CD4-positive, alpha-beta T cell treated with Interferon alpha-2 for 1 hour (primary cell): ENCODE measurements around the gene GFRA1.
"Not testable (repeated sequence)": the region's sequence is repeated elsewhere in the genome, so short reads cannot be mapped to it uniquely, and the experiment has no call there.

Experiments used
- DNase-seq, 2 donors: peaks; one replicate each; pipeline ENCODE4 v3.0.0-alpha.2; 2020 to 2022

Gene GFRA1

DNA sequence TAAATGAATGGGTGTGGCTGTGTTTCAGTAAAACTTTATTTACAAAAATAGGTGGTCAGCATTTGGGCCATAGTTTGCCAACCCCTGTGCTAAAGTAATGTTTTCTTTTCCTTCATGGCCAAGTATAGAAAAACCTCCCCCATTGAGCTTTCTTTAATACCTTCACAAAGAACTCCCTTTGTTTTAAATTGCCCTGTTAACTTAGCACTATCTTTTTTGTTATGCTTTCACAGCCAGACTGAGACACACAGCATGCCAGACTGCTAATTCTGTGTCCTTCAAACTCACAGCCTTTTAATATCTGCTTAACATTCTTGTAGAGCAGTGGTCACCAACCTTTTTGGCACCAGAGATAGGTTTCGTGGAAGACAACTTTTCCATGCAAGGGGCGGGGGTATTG, 78.0 kb downstream of the GFRA1 start:
- no peak for DNase-seq

DNA sequence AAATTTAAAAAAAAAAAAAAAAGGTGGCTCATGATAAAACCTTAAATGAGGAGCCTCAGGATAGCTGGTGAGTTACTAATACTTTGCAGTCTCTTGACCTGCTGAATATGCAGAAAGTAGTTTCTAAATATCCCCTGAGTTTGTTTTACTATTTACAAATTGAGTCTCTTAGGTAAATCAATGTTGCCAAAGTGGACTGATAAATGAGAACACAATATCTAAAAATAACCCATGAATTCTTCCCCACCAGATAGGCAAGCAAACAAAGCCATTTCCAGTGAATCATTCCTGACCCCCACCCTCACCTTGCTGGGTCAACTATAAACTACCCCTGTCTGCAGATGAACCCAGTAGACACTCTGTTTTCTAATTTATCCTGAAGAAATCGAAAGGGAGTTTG, 78.9 kb downstream of the GFRA1 start:
- DNase-seq: no peak

DNA sequence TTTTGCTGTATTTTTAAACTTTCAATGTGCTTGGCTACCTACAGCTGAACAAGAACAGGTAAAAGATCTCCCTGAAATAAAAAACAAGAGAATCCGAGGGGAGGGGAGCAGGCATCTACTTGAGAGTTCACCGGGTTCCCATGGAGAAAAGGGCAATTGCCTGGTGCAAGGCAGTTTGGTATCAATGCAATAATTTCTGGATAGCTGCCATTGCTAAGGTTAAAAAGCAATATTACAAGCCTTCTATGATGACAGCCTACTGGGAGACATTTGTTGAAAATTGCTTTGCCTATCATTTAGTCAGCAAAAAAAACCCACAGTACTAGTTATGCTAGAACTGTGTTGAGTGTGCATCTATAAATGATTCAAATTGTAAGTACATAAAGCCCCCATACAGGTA, 82.1 kb downstream of the GFRA1 start:
- DNase-seq: no peak

DNA sequence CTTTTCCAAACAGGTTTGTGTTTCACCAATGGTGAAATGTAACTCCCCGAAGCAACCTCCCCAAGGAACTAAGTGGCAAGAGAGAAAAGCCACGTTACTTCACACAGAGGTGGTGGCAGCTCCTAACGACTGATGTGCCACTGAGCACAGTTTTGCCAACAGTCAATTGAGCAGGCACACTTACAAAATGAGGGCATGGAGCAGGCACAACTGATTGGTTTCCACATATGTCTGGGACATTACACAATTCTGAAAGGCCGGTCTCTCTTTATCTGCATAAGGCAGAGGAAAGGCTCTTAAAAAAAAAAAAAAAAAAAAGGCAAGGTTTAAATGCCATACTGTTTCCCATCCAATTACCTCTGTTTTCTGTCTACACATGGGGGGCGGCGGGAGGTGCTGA, 86.7 kb downstream of the GFRA1 start:
- no peak for DNase-seq

DNA sequence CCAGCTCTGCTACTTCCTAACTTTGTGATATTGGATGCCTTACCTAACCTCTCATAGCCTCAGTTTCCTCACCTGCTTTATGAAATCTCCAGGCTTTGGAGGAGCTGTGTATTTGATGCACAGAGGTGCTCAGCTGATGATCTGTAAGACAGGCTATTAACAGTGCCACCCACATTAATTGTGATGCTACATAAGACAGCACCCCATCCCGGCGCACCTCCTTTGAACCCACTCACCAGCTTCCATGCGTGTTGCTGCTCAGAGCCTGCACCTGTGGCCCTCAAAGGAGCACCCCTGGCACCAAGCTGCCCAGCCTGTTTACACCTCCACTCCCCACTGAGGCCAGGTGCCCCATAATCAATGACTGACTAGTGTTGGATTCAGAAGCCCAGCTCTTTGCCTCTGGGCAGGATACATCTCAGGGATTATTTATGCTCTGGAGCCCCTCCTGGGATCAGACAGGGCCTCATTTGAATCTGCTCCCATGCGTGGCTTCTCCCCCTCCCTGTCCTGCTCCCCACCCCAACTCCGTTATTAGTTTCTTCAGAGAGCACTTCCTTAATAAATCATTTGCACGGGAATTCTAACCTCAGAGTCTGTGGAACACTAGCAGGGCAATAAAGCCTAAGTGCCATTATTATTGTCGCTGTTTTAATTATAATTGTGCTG, 87.7 kb downstream of the GFRA1 start:
- DNase-seq: no peak

DNA sequence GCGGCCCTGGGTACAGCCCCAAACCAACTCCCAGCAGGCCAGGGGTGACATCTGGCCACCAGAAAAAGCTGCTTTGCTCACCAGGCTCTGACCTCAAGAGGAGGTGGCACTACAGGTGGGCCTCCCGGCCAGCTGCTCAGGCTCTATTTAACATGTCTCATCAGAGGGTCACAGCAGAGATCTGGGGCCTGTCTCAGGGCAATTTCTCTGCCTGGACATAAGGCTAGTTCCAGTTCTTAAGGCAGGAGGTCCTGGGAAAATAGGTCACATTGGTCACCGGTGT, 88.6 kb downstream of the GFRA1 start:
- no peak for DNase-seq

DNA sequence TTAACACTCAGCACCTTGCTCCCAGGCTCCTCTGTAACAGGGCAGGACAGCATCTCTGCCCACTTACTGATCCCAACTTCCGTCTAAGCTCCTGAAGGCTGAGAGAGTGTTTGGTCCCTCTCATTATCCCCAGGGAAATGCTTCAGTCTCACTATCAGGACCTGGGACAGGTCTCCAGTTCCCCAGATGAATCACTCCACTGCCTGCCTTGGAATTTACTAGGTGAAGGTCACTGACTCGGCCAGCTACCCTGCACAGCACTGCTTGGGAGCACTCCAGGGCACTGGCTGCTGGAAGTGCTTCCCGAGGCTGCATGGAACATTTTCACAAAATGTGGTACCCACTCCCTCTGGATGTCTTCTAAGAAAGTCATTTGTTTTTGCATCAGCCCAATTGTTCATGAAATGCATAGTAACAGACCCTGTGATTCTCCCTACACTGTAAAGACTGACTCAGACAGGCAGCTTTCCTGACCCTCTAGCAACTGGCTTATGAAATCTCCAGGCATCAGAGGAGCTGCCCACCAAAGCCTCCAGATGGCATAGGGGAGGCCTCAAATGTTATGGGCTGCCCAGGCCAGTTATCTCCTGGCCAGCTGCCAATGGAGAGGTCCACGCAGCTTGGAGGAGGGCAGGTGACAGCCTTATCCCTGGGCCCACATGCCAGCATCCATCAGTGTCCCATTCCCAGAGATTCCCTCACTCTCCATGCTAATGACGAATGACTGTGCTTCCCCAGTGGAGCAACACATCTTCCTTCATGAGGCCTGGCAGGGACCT, 89.1 kb downstream of the GFRA1 start:
- no peak for DNase-seq

DNA sequence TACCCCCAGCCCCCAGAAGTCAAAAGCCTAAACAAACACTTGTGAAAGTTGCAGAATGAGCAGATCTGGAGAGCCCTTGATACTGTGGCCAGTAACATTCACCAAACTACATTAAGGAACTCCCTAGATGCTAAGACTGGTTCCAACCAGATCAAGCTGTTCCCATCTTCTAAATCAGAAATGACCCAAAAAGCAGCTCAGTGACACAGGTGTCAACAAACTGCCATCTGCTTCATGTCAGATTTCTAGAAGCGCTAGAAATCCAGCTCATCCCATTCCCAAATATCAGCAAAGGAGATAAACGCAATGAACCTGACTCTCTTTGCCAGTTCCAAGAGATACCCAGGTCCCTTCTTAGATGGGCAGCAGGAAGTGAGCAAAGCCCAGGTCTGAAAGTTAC, 90.6 kb downstream of the GFRA1 start:
- DNase-seq: no peak

DNA sequence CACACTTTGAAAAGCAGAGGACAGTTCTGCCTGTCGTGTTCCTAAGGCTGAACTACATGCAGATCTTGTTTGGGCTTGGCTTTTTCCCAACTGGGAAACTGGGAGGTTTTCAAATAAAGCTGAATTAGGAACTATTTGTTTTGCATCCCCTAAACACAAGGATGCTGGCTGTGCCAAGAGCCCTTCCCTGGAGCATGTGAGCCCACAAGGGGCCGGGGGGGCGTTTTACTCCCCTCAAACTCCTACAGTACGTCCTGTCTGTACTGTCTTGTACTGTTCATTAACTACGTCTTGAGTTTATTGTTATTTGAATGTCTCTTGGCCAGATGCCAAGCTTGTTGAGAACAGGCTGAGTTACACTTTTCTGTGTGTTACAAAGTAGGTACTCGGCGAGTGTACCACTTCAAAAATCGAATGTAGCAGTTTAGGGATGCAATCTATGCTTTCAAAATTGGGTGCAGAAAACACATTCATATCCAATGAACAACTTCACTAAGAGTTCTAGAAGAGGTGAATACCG, 94.9 kb downstream of the GFRA1 start:
- no peak for DNase-seq

DNA sequence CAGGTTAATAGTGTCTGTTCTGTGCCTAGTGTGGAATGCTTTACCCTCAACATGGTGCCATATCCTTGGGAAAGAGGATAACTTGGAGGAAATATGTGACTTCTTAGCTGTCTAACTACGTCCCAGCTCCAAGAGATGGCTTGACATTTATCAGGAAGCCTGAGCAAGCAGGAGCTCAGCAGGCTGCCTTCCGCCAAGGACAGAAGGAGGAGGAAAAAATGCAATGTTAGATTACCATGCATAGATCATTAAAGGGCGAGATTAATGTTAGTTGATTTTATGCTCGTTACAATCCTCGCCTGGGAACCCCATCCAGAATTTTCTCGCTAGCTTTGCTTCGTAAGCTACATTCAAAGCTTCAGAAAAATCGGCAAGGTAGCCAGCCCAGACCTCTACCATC, 97.8 kb downstream of the GFRA1 start:
- DNase-seq: no peak

DNA sequence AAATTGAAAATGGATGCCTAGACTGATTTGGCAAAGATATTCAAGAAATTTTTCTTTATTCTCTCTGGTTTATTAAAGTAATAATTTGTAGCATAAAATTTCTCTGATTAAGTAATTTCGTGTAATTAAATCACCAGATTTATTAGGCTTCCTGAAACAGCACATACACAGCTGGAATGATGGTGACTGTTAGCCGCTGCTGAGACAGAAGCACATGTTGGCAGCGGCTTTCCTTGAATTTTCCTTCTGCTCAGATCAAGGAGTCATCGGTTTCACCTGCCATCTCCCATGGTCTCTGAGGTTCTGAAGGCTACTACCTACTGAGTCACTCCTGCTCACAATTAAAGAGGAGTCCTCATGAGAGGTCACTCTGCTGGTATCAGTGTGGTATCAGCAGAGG, 101.5 kb downstream of the GFRA1 start:
- no peak for DNase-seq

DNA sequence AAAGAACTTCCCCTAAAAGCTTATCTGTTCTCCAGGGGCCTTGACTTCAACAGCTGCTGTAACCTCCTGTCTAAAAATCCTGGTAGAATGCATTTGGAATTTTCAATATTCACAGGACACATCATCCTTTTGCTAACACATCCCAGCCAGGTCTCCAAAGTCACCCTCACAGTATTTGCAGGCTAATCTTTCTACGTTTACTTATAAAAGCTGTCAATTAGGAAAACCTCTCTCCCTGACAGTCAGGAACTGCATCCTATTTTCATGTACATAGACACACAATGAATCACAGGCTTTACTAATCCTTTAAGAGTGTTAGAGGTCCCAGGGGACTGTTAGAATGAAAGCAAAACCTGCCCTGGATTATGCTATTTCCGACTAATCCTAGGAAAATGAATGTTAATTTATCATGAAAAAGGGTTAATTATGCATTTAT, 102.2 kb downstream of the GFRA1 start:
- DNase-seq: no peak

DNA sequence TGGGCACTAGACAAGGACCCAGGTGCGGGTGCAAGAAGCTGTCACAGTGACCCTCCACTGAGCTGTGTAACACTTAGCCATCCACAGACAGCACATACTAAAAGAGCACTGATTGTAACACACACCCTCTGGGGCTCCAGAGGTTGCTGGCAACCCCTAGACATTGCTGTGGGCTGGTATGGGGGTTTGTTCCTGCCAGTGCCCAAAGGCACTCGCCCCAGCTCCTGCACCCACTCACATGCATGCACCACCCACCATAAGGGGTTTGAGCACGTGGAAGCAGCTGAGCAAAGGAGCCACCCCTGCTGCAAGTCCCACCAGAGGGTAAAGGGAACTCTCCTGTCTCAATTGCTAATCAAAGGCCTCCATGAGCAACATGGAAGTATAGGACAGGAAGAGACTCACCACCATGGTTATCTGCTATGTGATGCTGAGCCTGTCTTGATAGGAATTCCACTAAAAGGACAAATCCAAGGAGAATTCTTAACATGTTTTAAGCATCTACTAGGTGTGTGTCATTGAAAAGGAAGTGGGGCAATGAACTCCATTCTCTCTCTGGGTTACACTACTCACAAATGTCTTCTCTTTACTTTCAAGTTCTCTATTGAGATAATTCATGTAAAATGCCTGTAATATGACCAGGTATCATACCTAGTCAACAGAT, 103.1 kb downstream of the GFRA1 start:
- DNase-seq: no peak

DNA sequence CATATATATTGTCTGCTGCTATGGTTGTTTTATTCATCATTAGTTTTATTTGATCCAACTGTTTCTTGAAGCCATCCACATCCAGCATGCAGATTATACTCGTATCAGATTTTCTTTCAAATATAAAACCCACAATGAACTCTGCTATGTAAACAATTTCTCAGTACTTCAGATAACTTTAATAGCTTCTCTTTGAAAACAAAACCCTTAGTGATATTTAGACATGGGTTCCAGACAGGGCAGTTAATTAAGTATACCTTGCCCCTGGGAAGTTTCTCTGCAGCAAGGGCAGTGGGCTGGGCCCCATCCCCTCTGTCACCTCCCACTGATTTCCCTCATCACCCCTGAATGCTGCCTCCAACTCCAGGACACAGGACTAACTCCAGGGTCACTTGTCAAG, 104.3 kb downstream of the GFRA1 start:
- no peak for DNase-seq

DNA sequence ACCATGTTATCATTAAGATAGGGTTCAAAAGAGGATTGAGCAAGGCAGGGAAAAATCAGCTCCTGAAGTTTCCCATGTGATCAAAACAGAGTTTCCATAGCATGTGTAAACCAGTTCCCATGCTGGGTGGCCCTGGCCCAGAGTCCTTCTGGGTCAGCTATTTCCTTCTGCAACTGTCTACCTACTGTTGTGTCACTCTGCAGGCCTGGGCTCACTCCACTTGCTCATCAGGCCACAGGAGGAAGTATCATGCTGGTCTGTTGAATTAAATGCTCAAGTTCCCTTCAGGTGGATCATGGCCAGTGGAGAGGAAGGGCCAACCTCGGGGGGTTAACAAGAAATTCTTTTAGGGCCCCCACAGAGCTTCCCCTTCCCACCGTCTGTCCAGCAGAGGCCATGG, 104.7 kb downstream of the GFRA1 start:
- no peak for DNase-seq

DNA sequence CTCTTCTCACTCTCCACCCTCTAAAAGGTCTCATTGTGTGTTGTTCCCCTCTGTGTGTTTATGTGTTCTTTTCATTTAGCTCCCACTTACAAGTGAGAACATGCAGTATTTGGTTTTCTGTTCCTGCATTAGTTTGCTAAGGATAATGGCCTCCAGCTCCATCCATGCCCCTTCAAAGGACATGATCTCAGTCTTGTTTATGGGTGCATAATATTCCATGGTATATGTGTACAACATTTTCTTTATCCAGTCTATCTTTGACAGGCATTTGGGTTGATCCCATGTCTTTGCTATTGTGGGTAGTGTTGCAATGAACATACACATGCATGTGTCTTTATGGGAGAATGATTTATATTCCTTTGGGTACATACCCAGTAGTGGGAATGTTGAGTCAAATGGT, 107.1 kb downstream of the GFRA1 start:
- not testable (repeated sequence) for DNase-seq

DNA sequence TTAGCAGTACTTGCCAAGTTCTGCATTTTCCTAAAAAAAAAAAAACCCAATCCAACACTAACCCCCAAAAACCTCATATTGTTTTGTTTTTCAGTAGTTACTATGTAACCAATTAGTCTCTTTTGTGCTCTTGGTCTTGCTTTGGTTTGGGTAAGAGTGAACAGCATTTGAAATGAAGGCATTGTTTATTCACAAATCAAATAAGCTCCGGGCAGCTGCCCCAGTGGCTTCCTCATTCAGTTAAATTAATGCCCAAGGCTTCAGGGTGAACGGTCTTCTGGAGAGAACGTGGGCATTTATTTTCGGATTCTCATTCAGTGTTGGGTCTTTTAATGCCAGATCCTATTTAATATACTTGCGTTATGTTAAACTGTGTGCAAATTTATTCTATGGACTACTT, 108.7 kb downstream of the GFRA1 start:
- DNase-seq: no peak

DNA sequence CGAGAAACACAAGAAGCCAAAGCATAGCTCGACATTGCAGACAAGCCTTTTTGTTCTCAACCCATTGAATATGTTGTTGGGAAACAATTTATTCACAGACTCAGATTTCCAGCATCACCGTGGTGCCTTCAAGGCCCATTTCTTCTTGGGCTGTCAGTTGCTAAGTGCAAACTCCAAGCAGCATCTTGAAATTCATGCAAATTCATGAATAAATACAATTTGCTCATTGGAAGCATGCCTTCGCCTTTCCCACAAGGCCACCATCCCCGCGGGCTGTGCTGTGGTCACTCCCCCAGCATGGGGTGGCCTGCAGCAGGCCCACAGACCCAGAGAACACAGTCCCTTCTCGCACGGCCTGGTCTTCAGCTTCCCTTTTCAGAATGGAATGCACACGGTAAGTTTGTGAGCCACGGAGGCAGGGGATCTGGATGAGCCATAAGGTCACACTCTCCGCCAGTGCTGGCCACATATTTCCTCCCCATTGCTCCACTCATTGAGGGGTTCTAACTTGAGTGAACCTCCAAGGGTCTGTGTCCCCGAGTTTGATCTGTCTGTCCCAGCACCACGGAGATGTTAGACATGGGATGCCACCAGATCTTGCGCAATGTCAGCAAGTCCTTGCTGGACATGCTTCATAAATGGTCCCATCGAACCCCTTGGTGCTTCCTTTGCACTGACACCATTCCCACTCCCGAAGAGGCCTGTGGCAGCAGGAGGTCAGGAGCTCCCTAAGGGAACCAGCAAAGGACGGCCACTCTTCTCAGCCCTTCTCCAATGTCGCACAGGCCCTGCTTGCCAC, 109.5 kb downstream of the GFRA1 start:
- DNase-seq: no peak

DNA sequence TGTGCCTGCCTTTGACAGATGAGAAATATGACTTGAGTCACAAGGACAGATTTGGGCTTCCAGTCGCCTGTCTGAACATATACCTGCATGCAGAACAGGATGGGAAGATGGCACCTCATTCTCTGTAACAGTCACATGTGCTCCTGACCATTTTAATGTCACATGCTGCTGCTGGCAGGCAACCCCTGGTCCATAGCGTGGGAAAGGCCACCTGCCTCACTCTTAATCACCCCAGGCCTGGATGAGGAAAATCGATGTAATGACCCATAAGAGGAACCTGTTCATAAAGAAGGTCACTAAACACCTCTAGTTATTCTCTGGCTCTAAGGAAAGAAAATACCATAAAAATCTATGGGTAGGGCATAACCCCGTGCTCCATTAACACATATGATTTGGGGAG, 110.2 kb downstream of the GFRA1 start:
- no peak for DNase-seq

DNA sequence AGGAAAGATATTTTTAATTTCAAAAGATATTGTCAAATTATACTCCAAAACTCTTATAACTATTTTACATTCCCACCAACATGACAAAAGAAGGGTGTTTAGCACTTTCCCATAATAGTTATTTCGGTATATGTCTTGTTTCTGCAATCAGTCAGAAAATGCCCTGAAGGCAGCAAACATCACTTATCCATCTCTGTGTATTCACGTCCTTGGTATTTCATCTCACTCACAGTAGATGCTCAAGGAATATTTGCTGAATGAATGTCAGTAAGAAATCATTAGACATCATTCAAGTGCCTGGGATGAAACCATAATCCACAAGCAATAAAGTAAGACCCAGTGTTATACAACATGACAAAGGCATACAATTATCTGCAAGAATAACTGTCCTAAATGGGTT, 112.7 kb downstream of the GFRA1 start:
- no peak for DNase-seq

DNA sequence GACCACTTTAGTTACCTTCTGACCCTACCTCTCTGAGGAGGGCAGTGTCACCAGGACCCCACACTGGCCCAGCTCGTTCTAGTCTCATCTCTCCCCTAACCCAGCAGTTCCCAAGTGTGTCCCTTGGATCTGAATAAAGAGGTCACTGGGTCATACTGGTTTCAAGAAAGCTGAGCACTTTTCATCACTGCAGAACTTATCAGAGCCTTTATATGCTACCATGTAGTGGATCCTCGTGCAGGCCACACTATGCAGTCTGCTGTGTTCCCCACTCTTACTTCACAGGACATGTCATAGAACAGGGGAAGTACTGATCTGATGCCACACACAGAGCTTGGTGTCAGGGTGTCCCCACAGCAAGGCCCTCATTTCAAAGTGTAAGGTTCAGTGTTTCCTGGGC, 113.8 kb downstream of the GFRA1 start:
- DNase-seq: no peak

DNA sequence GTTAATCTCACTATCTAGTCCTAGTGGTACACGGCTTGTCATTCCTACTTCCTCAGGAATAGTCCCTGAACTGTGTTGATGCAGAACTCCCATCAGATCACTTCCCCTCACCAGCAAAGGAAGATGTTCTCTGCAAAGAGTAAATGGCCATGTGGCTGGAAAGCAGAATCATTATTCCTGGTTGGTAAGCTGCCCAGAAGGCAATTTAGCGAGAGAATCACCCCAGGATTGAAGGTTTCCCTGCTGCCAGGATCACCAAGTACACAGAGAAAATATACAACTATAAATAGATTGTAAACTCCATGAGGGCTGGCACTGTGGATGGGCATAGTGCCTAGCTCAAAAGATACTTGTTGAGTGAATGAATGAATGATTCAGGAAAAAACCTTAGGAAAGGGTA, 115.0 kb downstream of the GFRA1 start:
- no peak for DNase-seq

DNA sequence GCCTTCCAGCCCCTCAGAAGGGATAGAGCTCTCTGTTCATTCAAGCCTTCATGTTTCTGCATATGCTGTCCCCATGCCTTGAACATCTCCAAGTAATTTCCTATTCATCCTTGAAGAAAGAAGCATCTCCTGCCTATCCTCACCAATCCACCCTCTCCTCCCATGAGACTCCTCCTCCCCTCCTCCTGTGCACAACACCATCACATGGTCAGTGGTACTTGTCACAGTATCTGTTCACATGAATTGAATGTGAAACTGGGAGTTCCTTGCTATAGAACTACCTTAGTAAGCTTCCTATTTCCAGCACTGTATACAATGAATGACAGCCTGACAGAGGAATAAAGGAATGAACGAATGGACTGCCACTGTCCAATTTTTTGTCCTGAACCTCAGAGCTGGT, 115.5 kb downstream of the GFRA1 start:
- DNase-seq: no peak
